HepG2 (cell line): ENCODE results near the gene VCL. TPM values are rescaled to one million over a fixed set of nuclear protein-coding genes. Genes with fewer than 3 reads are reported as not detected.

ENCODE experiments used
- ATAC-seq: fragments of 200-7000 bp; cut with Tn5 transposase; 3 replicates; pipeline ENCODE4 v1.9.1; 2020; ENCODE audit warnings: mild to moderate bottlenecking, moderate library complexity
- BruUV-seq: library from RNA; stranded (reverse); fragments of 400-500 nt; replicated peaks from 2 replicates; lab custom pipeline; 2021; lab: Mats Ljungman, UMichigan
- CTCF ChIA-PET: fragments of 300-600 bp; formaldehyde crosslinking; extraction: SDS; loops from one replicate; lab custom pipeline; 2021; ENCODE audit warnings: low total read pairs, inconsistent platforms, low intra/inter-chr PET ratio; lab: Yijun Ruan, JAX
- POLR2A ChIA-PET: fragments of 350-600 bp; sonication (Branson Sonifier 250); formaldehyde crosslinking; loops from one replicate; lab custom pipeline; 2020; ENCODE audit warnings: antibody characterized with exemption, inconsistent platforms; lab: Yijun Ruan, JAX
- DNase-seq: peaks from one replicate; pipeline ENCODE4 v3.0.0-alpha.2; 2015; ENCODE audit warnings: low spot score
- FAIRE-seq: peaks from 3 replicates; lab custom pipeline; 2011; peaks lifted over from hg19 to GRCh38; lab: Jason Lieb, UNC
- H2AFZ ChIP-seq: one replicate; pipeline ENCODE4 v1.6.1; 2011; ENCODE audit warnings: low read length, inconsistent platforms
- H3K27ac ChIP-seq: fragments of 300-600 bp; 3 replicates; pipeline ENCODE4 v1.8.0; 2011; ENCODE audit warnings: mixed run types, mild to moderate bottlenecking, mixed read lengths, low read length, inconsistent platforms; ENCODE audit not compliant: insufficient read depth; ENCODE audit errors: extremely low read length
- H3K27me3 ChIP-seq, 2 experiments: fragments of 200-600 bp in 1 of 2; 2 replicates in 1 of 2; 3 replicates in 1 of 2; pipeline versions ENCODE4 v1.6.0 to v1.8.0; 2011; ENCODE audit warnings: low read length in 2 of 2, mild to moderate bottlenecking in 2 of 2, moderate library complexity in 2 of 2, inconsistent platforms in 1 of 2; ENCODE audit not compliant: insufficient read depth in 2 of 2, control insufficient read depth in 1 of 2
- H3K36me3 ChIP-seq, 2 experiments: fragments of 200-600 bp in 1 of 2; replicated peaks in 1 of 2; 2 replicates in 1 of 2; 3 replicates in 1 of 2; pipeline versions ENCODE4 v1.5.1 to v1.8.0; 2011; ENCODE audit warnings: low read length in 2 of 2, inconsistent platforms in 1 of 2; ENCODE audit not compliant: insufficient read depth in 2 of 2, control insufficient read depth in 1 of 2
- H3K4me1 ChIP-seq: 2 replicates; pipeline ENCODE4 v1.5.1; 2012; ENCODE audit warnings: low read length, inconsistent platforms; ENCODE audit not compliant: insufficient read depth
- H3K4me2 ChIP-seq: 2 replicates; pipeline ENCODE4 v1.6.0; 2011; ENCODE audit warnings: low read depth, low read length, inconsistent platforms
- H3K4me3 ChIP-seq, 3 experiments: fragments of 200-600 bp in 1 of 3; sonication (generic), shearing (Covaris generic) in 1 of 3; replicated peaks in 1 of 3; 2 replicates each; pipeline ENCODE4 v1.5.1; 2011 to 2016; ENCODE audit warnings: low read length in 3 of 3, inconsistent platforms in 2 of 3, low read depth in 2 of 3, mild to moderate bottlenecking in 2 of 3, control low read depth in 1 of 3, mixed read lengths in 1 of 3; ENCODE audit not compliant: insufficient read depth in 1 of 3
- H3K79me2 ChIP-seq: one replicate; pipeline ENCODE4 v1.6.1; 2011; ENCODE audit warnings: low read length, inconsistent platforms; ENCODE audit not compliant: insufficient read depth
- H3K9ac ChIP-seq: 2 replicates; pipeline ENCODE4 v1.6.0; 2011; ENCODE audit warnings: mild to moderate bottlenecking, low read depth, low read length, inconsistent platforms; ENCODE audit not compliant: insufficient read depth
- H3K9me3 ChIP-seq: 2 replicates; pipeline ENCODE4 v1.5.1; 2012; ENCODE audit warnings: mild to moderate bottlenecking, low read length
- H4K20me1 ChIP-seq: 2 replicates; pipeline ENCODE4 v1.6.0; 2011; ENCODE audit warnings: inconsistent platforms, mild to moderate bottlenecking, low read length, moderate library complexity; ENCODE audit not compliant: insufficient read depth
- GATA4 ChIP-seq: sonication (generic); IDR thresholded peaks from 2 replicates; pipeline ENCODE4 v1.6.1; 2016; ENCODE audit warnings: antibody characterized with exemption, low read depth, borderline replicate concordance
- JUND ChIP-seq: sonication (generic); formaldehyde crosslinking; IDR thresholded peaks from 2 replicates; pipeline ENCODE4 v1.8.0; 2022; ENCODE audit warnings: mild to moderate bottlenecking, missing genetic modification reagents
- NFRKB ChIP-seq: fragments of 450-650 bp; IDR thresholded peaks from 2 replicates; pipeline ENCODE4 v1.6.1; 2017
- RCOR2 ChIP-seq: IDR thresholded peaks from 2 replicates; pipeline ENCODE4 v1.6.1; 2016; ENCODE audit warnings: missing biosample characterization, missing genetic modification reagents
- SIX4 ChIP-seq: sonication (generic); formaldehyde crosslinking; IDR thresholded peaks from 2 replicates; pipeline ENCODE4 v1.4.0; 2020; ENCODE audit warnings: missing genetic modification reagents
- SP2 ChIP-seq: sonication (generic); formaldehyde crosslinking; IDR thresholded peaks from 2 replicates; pipeline ENCODE4 v1.5.1; 2020; ENCODE audit warnings: mild to moderate bottlenecking, missing genetic modification reagents
- ZNF333 ChIP-seq: sonication (generic); formaldehyde crosslinking; IDR thresholded peaks from 2 replicates; pipeline ENCODE4 v1.4.0; 2020; ENCODE audit warnings: mild to moderate bottlenecking, missing genetic modification reagents, borderline replicate concordance
- ZNF34 ChIP-seq: sonication (generic); formaldehyde crosslinking; IDR thresholded peaks from 2 replicates; pipeline ENCODE4 v1.4.0; 2020; ENCODE audit warnings: mild to moderate bottlenecking, missing genetic modification reagents, borderline replicate concordance
- ZNF709 ChIP-seq: sonication (generic); formaldehyde crosslinking; IDR thresholded peaks from 2 replicates; pipeline ENCODE4 v1.5.0; 2020; ENCODE audit warnings: mild to moderate bottlenecking, missing genetic modification reagents
- WGBS: methylation state at CpG from one replicate; pipeline ENCODE4 v1.1.6; 2017; ENCODE audit warnings: low lambda C conversion rate; 5-methylcytosine and 5-hydroxymethylcytosine counted together
- in situ Hi-C: cut with HindIII; loops from 2 replicates; pipeline ENCODE4 v1.10.0; 2017; ENCODE audit warnings: low pct_unique_long_range_greater_than_20kb; ENCODE audit not compliant: extremely low pct_ligation_motif_present
- intact Hi-C: fragments of 100-400 bp; cut with micrococcal nuclease; formaldehyde crosslinking; loops from one replicate; pipeline ENCODE4 v1.10.0; 2022; ENCODE audit not compliant: unreplicated experiment
- polyA plus RNA-seq, 8 experiments: library from polyadenylated mRNA; depleted of rRNA in 3 of 8; stranded (reverse) in 7 of 8; unstranded in 1 of 8; fragments of >200 nt; fragmentation: Illumina TruSeq in 4 of 8; extraction: Trizol in 4 of 8; gene quantifications; 2 replicates each; pipeline versions ENCODE4 v1.2.1 to v1.2.3, GENCODE V29; 2011 to 2016; ENCODE audit warnings: low read depth in 4 of 8, missing spikeins in 1 of 8, mixed read lengths in 1 of 8; ENCODE audit not compliant: insufficient read depth in 1 of 8
- total RNA-seq, 5 experiments: library from RNA; depleted of rRNA; stranded (reverse); fragments of >200 nt; fragmentation: Illumina TruSeq; extraction: Trizol; gene quantifications; 2 replicates each; pipeline ENCODE4 v1.2.3, GENCODE V29; 2016; ENCODE audit warnings: low read depth in 1 of 5
- TF ChIP-seq, protein P1 (sequence below): sonication (generic); formaldehyde crosslinking; IDR thresholded peaks from 2 replicates; pipeline ENCODE4 v1.8.0; 2022; ENCODE audit warnings: mild to moderate bottlenecking, missing genetic modification reagents
- TF ChIP-seq, protein P2 (sequence below): sonication (generic); formaldehyde crosslinking; IDR thresholded peaks from 2 replicates; pipeline ENCODE4 v1.4.0; 2020; ENCODE audit warnings: missing genetic modification reagents, borderline replicate concordance
- TF ChIP-seq, protein P3 (sequence below): sonication (generic); formaldehyde crosslinking; IDR thresholded peaks from 2 replicates; pipeline ENCODE4 v1.4.0; 2020; ENCODE audit warnings: missing genetic modification reagents
- TF ChIP-seq, protein P4 (sequence below): sonication (generic); formaldehyde crosslinking; IDR thresholded peaks from 2 replicates; pipeline ENCODE4 v1.9.0; 2021; ENCODE audit warnings: missing genetic modification reagents, mild to moderate bottlenecking, borderline replicate concordance
- TF ChIP-seq, protein P5 (sequence below): sonication (generic); formaldehyde crosslinking; IDR thresholded peaks from 2 replicates; pipeline ENCODE4; 2020; ENCODE audit warnings: missing genetic modification reagents, mild to moderate bottlenecking, borderline replicate concordance

The VCL gene
- total and polyA plus RNA-seq, 2 of the 13 experiments (the other 11 are each of a cell fraction or from before 2014, with no cell fraction given) = 17.3 to 26.9 TPM

DNA sequence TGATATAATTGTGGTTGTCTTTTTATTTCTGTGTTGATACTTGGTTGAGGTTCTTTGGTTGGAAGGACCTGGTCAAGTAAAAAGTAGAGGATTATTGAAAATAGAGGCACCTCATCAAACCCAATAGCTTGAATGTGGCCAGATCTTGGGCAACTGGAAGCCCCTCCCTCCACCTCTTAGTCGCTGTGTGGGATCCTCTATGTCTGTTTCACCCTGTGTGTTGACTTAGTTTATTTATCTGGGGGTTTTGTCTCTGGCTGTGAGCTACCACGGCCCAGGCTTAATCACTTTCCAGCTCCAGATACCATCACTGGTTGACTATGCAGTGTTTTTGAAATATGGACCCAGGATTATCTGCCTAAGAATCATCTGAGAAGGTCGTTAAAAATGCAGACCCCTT lies 94.5 kb downstream of the VCL start:
- H2AFZ ChIP-seq = no peak overlapping the region
- no peak overlapping the region for H3K27ac ChIP-seq
- H3K4me3 ChIP-seq = no peak overlapping the region
- ChIA-PET CTCF (no interaction called here), POLR2A (no interaction called here)
- no peak overlapping the region for H3K4me2 ChIP-seq
- H3K9ac ChIP-seq = no peak overlapping the region
- WGBS = 97% methylated on average over 3 of the region's 3 CpGs
- H3K79me2 ChIP-seq = no peaks in the 10 kb centered on the region
- no peaks in the 10 kb centered on the region for H3K4me1 ChIP-seq
- intact Hi-C loops (no loop called here), in situ Hi-C loops (no loop called here)
- FAIRE-seq (no peak), ATAC-seq (no peak), DNase-seq (no peak)
- H3K27me3 ChIP-seq = no peaks in the 10 kb centered on the region
- peaks cover 15 to 56% of the 10 kb centered on the region in 2 experiments; a peak in 4 of 5 replicates for H3K36me3 ChIP-seq
- no peaks in the 10 kb centered on the region for H4K20me1 ChIP-seq
- no peaks in the 10 kb centered on the region for H3K9me3 ChIP-seq
- BruUV-seq = no TSS peak
- TF ChIP-seq GATA4 = no peak
- TF ChIP-seq, protein P1, sequence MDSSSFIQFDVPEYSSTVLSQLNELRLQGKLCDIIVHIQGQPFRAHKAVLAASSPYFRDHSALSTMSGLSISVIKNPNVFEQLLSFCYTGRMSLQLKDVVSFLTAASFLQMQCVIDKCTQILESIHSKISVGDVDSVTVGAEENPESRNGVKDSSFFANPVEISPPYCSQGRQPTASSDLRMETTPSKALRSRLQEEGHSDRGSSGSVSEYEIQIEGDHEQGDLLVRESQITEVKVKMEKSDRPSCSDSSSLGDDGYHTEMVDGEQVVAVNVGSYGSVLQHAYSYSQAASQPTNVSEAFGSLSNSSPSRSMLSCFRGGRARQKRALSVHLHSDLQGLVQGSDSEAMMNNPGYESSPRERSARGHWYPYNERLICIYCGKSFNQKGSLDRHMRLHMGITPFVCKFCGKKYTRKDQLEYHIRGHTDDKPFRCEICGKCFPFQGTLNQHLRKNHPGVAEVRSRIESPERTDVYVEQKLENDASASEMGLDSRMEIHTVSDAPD (CRISPR knock-in tag) = no peak
- TF ChIP-seq SP2 (CRISPR knock-in tag) = no peak
- TF ChIP-seq ZNF34 (CRISPR knock-in tag) = no peak
- TF ChIP-seq, protein P2, sequence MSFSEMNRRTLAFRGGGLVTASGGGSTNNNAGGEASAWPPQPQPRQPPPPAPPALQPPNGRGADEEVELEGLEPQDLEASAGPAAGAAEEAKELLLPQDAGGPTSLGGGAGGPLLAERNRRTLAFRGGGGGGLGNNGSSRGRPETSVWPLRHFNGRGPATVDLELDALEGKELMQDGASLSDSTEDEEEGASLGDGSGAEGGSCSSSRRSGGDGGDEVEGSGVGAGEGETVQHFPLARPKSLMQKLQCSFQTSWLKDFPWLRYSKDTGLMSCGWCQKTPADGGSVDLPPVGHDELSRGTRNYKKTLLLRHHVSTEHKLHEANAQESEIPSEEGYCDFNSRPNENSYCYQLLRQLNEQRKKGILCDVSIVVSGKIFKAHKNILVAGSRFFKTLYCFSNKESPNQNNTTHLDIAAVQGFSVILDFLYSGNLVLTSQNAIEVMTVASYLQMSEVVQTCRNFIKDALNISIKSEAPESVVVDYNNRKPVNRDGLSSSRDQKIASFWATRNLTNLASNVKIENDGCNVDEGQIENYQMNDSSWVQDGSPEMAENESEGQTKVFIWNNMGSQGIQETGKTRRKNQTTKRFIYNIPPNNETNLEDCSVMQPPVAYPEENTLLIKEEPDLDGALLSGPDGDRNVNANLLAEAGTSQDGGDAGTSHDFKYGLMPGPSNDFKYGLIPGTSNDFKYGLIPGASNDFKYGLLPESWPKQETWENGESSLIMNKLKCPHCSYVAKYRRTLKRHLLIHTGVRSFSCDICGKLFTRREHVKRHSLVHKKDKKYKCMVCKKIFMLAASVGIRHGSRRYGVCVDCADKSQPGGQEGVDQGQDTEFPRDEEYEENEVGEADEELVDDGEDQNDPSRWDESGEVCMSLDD (CRISPR knock-in tag) = no peak
- no peak for TF ChIP-seq ZNF709 (CRISPR knock-in tag)
- TF ChIP-seq JUND (CRISPR knock-in tag) = no peak
- TF ChIP-seq SIX4 (CRISPR knock-in tag) = no peak
- TF ChIP-seq RCOR2 (CRISPR knock-in tag) = no peak
- TF ChIP-seq ZNF333 (CRISPR knock-in tag) = no peak
- TF ChIP-seq, protein P3, sequence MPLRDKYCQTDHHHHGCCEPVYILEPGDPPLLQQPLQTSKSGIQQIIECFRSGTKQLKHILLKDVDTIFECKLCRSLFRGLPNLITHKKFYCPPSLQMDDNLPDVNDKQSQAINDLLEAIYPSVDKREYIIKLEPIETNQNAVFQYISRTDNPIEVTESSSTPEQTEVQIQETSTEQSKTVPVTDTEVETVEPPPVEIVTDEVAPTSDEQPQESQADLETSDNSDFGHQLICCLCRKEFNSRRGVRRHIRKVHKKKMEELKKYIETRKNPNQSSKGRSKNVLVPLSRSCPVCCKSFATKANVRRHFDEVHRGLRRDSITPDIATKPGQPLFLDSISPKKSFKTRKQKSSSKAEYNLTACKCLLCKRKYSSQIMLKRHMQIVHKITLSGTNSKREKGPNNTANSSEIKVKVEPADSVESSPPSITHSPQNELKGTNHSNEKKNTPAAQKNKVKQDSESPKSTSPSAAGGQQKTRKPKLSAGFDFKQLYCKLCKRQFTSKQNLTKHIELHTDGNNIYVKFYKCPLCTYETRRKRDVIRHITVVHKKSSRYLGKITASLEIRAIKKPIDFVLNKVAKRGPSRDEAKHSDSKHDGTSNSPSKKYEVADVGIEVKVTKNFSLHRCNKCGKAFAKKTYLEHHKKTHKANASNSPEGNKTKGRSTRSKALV (CRISPR knock-in tag) = no peak
- no peak for TF ChIP-seq NFRKB
- TF ChIP-seq, protein P4, sequence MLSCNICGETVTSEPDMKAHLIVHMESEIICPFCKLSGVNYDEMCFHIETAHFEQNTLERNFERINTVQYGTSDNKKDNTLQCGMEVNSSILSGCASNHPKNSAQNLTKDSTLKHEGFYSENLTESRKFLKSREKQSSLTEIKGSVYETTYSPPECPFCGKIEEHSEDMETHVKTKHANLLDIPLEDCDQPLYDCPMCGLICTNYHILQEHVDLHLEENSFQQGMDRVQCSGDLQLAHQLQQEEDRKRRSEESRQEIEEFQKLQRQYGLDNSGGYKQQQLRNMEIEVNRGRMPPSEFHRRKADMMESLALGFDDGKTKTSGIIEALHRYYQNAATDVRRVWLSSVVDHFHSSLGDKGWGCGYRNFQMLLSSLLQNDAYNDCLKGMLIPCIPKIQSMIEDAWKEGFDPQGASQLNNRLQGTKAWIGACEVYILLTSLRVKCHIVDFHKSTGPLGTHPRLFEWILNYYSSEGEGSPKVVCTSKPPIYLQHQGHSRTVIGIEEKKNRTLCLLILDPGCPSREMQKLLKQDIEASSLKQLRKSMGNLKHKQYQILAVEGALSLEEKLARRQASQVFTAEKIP (CRISPR knock-in tag) = no peak
- TF ChIP-seq, protein P5, sequence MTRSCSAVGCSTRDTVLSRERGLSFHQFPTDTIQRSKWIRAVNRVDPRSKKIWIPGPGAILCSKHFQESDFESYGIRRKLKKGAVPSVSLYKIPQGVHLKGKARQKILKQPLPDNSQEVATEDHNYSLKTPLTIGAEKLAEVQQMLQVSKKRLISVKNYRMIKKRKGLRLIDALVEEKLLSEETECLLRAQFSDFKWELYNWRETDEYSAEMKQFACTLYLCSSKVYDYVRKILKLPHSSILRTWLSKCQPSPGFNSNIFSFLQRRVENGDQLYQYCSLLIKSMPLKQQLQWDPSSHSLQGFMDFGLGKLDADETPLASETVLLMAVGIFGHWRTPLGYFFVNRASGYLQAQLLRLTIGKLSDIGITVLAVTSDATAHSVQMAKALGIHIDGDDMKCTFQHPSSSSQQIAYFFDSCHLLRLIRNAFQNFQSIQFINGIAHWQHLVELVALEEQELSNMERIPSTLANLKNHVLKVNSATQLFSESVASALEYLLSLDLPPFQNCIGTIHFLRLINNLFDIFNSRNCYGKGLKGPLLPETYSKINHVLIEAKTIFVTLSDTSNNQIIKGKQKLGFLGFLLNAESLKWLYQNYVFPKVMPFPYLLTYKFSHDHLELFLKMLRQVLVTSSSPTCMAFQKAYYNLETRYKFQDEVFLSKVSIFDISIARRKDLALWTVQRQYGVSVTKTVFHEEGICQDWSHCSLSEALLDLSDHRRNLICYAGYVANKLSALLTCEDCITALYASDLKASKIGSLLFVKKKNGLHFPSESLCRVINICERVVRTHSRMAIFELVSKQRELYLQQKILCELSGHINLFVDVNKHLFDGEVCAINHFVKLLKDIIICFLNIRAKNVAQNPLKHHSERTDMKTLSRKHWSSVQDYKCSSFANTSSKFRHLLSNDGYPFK (CRISPR knock-in tag) = no peak
